Measurements from ENCODE around the gene PRKN. TPM values are rescaled to one million over a fixed set of nuclear protein-coding genes. Genes with fewer than 3 reads are reported as not detected.

The PRKN gene
- total and polyA plus RNA-seq, 2 experiments from 2014 or later, result 0.10 to 0.84 TPM

DNA sequence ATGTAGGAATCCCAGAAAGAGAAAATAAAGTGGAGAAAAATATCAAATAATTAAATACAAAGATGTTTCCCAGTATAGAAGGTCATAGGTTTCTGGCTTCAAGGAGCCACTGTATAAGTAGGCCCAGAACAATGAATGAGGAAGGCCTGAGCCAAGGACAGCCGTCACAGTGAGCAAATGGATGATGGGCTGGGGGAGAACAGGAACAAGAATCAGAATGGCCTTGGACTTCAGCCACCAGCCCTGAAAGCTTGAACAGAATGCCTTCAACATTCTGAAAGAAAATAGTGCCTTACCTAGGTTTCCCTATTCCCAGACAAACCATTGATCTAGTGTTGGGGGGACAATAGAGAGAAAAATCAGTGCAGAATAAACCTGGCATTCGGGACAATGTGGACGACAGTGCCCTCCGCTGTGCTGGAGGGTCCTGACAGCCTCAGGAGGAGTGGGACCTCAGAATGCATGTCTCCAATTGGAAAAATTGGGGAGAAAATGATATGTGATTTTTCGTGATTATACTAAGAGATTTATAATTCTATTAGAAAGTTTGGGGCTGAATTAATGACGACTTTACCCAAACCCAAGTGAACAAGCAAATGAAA lies 1119.8 kb downstream of the PRKN start:
- Mint-ChIP-seq H3K4me1 (no peaks in the 10 kb centered on the region), H3K9me3 (peaks cover 4% of the 10 kb centered on the region; the same call in 2 of the 3 replicates), H3K27me3 (ENCODE audit: insufficient read depth, low read depth, poor library complexity) (peaks cover 1% of the 10 kb centered on the region), H3K4me3 (no peak overlapping the region), H3K27ac (no peak overlapping the region), H3K36me3 (ENCODE audit: low read depth) (no peaks in the 10 kb centered on the region)
- no peaks in the 10 kb centered on the region for H3F3A ChIP-seq (replicated peaks; ENCODE audit: low read depth)
- H4K20me1 ChIP-seq (replicated peaks; ENCODE audit: insufficient read depth), result no peaks in the 10 kb centered on the region
- H2AFZ ChIP-seq, result 0 out of 2 replicates have a peak overlapping the region, but pooled peaks have one; percentile 49
- H3K9me2 ChIP-seq (ENCODE audit: insufficient read depth), result 0 out of 2 replicates have a peak, but pooled peaks cover 3% of the 10 kb centered on the region
- DNase-seq (ENCODE audit: low spot score), result no peak
- H3K79me2 ChIP-seq (replicated peaks; ENCODE audit: insufficient read depth), result no peaks in the 10 kb centered on the region
- H3K27me3 ChIP-seq (ENCODE audit: insufficient read depth), result no peaks in the 10 kb centered on the region
- TF ChIP-seq CTCF (conservative IDR thresholded peaks at IDR 0.05; ENCODE audit: low read depth in 2 of 2) (peak; percentile 13 to 51; a peak in 2 of 4 replicates), ZNF331 (CRISPR knock-in tag; IDR thresholded peaks at IDR 0.05; ENCODE audit: low read depth) (no peak), ETS1 (IDR thresholded peaks at IDR 0.05) (no peak), STAT1 (IDR thresholded peaks at IDR 0.05; ENCODE audit: unreplicated experiment) (no peak)
- TF ChIP-seq, protein P1, sequence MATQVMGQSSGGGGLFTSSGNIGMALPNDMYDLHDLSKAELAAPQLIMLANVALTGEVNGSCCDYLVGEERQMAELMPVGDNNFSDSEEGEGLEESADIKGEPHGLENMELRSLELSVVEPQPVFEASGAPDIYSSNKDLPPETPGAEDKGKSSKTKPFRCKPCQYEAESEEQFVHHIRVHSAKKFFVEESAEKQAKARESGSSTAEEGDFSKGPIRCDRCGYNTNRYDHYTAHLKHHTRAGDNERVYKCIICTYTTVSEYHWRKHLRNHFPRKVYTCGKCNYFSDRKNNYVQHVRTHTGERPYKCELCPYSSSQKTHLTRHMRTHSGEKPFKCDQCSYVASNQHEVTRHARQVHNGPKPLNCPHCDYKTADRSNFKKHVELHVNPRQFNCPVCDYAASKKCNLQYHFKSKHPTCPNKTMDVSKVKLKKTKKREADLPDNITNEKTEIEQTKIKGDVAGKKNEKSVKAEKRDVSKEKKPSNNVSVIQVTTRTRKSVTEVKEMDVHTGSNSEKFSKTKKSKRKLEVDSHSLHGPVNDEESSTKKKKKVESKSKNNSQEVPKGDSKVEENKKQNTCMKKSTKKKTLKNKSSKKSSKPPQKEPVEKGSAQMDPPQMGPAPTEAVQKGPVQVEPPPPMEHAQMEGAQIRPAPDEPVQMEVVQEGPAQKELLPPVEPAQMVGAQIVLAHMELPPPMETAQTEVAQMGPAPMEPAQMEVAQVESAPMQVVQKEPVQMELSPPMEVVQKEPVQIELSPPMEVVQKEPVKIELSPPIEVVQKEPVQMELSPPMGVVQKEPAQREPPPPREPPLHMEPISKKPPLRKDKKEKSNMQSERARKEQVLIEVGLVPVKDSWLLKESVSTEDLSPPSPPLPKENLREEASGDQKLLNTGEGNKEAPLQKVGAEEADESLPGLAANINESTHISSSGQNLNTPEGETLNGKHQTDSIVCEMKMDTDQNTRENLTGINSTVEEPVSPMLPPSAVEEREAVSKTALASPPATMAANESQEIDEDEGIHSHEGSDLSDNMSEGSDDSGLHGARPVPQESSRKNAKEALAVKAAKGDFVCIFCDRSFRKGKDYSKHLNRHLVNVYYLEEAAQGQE (IDR thresholded peaks at IDR 0.05; ENCODE audit: unreplicated experiment), result no peak
- H3K27ac ChIP-seq (ENCODE audit: low read depth), result no peak overlapping the region
- no peak overlapping the region for H3K4me3 ChIP-seq
- no peaks in the 10 kb centered on the region for H3K36me3 ChIP-seq (ENCODE audit: insufficient read depth)
- no peaks in the 10 kb centered on the region for H3K4me1 ChIP-seq (ENCODE audit: insufficient read depth)
- H3K4me2 ChIP-seq, result no peak overlapping the region
- ATAC-seq, result no peak

DNA sequence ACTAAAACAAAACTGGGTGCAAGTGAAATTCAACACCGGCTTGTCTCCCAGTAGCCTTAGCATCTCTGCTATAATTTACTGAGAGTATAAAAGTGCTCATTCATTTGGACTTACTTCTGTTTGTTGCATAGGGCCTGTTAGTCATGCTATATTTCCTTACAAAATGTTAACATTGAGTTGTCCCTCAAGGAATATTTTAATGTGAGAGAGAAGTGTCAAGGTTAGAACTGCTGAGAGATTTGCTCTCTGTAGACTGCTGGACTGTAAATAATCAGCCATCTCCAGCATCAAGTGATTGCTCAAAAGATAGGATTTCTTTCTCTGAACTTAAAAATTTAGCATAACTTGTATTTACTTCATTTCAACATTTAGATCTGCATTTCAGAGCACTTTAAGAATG lies 1125.2 kb downstream of the PRKN start:
- no peaks in the 10 kb centered on the region for H3K9me3 Mint-ChIP-seq
- no peaks in the 10 kb centered on the region for H3K27me3 ChIP-seq (ENCODE audit: insufficient read depth)
- H3K79me2 ChIP-seq (replicated peaks; ENCODE audit: insufficient read depth), result no peaks in the 10 kb centered on the region
- ATAC-seq (no peak), DNase-seq (ENCODE audit: low spot score) (no peak)
- H3F3A ChIP-seq (replicated peaks; ENCODE audit: low read depth), result no peaks in the 10 kb centered on the region
- 0 out of 2 replicates have a peak, but pooled peaks cover 3% of the 10 kb centered on the region for H3K9me2 ChIP-seq (ENCODE audit: insufficient read depth)
- H2AFZ ChIP-seq, result no peak overlapping the region
- H3K4me1 Mint-ChIP-seq, result peaks cover 3% of the 10 kb centered on the region; the same call in 1 of the 3 replicates
- H4K20me1 ChIP-seq (replicated peaks; ENCODE audit: insufficient read depth), result no peaks in the 10 kb centered on the region
- H3K4me1 ChIP-seq (ENCODE audit: insufficient read depth), result no peaks in the 10 kb centered on the region
- no peak overlapping the region for H3K4me3 Mint-ChIP-seq
- H3K4me3 ChIP-seq, result no peak overlapping the region
- H3K36me3 ChIP-seq (ENCODE audit: insufficient read depth), result no peaks in the 10 kb centered on the region
- H3K27me3 Mint-ChIP-seq (ENCODE audit: insufficient read depth, low read depth, poor library complexity), result no peaks in the 10 kb centered on the region
- H3K27ac ChIP-seq (ENCODE audit: low read depth), result no peak overlapping the region
- H3K36me3 Mint-ChIP-seq (ENCODE audit: low read depth), result no peaks in the 10 kb centered on the region
- no peak overlapping the region for H3K27ac Mint-ChIP-seq
- no peak for TF ChIP-seq EZH2phosphoT487 (IDR thresholded peaks at IDR 0.05; ENCODE audit: unreplicated experiment)
- no peak for TF ChIP-seq EZH2 (IDR thresholded peaks at IDR 0.05; ENCODE audit: low read depth, unreplicated experiment)
- H3K4me2 ChIP-seq, result no peak overlapping the region

Measured in GM23338 (cell line).